ENCODE measurements around the gene ZNF443.

The ZNF443 gene

DNA sequence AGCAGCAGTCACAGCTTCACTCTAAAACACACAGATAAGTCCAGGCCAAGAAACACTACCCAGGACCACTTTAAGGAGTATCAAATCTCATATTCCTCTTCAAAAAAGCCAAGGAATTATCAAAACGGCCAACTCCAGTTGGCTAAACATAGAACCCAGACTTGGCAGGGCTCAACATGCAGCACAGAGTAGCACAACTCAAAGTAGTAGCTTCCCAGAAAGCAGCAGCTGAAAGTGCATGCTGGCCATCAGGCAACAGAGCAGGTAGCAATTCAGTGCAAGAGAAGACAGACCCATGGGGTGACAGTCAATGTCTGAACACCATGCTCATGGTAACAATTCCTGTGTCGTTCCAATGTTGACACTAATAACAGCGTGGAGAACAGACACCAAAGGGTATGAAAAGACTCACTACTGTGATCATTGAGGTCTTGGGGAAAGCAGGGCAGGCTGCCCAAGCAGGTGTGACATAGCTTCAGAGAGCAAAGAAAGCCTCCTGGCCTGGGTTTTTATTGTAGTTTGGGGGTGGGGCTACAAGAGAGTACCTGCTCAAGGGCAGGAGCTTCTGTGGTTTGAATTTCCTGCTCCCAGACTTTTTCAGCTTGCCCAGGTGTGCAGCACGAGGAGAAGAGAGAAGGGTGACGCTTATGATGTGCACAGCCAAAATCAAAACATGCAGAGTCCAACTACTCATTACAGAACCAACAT is 37.6 kb upstream of the ZNF443 start:
- TF ChIP-seq, protein P1, sequence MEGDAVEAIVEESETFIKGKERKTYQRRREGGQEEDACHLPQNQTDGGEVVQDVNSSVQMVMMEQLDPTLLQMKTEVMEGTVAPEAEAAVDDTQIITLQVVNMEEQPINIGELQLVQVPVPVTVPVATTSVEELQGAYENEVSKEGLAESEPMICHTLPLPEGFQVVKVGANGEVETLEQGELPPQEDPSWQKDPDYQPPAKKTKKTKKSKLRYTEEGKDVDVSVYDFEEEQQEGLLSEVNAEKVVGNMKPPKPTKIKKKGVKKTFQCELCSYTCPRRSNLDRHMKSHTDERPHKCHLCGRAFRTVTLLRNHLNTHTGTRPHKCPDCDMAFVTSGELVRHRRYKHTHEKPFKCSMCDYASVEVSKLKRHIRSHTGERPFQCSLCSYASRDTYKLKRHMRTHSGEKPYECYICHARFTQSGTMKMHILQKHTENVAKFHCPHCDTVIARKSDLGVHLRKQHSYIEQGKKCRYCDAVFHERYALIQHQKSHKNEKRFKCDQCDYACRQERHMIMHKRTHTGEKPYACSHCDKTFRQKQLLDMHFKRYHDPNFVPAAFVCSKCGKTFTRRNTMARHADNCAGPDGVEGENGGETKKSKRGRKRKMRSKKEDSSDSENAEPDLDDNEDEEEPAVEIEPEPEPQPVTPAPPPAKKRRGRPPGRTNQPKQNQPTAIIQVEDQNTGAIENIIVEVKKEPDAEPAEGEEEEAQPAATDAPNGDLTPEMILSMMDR (IDR thresholded peaks at IDR 0.05): no peak

DNA sequence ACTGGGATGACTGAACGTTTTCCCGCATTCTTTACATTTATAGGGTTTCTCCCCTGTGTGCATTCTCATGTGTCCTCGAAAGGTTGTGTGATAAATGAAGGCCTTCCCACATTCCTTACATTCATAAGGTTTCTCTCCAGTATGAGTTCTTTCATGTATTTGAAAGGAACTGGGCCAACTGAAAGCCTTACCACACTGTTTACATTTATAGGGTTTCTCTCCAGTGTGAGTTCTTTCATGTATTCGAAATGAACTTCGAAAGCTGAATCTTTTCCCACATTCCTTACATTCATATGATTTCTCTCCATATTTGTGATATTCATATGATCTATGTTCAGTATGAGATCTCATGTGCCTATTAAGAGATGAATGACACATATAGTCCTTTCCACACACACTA is 24.4 kb upstream of the ZNF443 start:
- TF ChIP-seq, protein P1 (IDR thresholded peaks at IDR 0.05): no peak

DNA sequence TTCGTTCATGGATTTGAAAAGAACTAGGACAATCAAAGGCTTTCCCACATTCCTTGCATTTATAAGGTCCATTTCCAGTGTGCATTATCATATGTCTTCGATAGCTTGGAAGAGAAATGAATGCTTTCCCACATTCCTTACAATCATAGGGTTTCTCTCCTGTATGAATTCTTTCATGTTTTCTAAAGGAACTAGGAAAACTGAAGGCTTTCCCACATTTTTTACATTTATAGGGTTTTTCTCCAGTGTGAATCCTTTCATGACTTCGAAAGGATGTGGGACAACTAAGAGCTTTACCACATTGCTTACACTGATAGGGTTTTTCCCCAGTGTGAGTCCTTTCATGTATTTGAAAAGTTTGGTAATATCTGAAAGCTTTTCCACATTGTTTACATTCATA is 23.9 kb upstream of the ZNF443 start:
- TF ChIP-seq, protein P1 (IDR thresholded peaks at IDR 0.05): no peak

DNA sequence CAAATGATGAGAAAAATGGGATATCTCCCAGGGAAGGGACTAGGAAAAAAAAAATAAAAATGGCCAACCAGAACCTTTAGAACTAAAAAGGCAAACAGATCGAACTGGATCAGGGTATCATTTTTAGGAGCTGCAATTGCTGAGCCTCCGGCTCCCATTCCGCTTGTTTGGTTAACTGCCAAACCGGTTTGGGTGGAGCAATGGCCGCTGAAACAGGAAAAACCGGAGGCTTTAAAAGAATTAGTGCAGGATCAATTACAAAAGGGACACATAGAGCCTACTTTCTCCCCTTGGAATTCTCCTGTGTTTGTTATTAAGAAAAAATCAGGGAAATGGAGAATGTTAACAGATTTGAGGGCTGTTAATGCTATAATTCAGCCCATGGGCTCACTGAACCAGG is 12.7 kb upstream of the ZNF443 start:
- TF ChIP-seq, protein P1 (IDR thresholded peaks at IDR 0.05): no peak

DNA sequence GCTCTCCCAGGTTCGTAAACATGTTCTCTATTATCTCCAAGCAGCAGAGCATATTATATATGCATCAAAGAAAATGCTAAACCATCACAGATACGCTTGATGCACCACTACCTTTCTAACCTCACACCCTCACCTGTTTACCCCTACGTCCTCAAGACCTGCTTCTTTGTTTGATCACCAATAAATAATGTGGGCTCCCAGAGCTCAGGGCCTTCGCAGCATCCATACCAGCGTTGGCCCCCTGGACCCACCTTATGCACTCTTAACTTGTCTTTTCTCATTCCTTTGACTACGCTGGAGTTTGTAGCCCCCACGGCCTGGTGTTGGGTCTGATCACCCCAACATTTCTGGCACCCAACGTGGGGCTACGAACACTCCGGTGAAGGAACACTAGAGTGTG is 10.0 kb upstream of the ZNF443 start:
- TF ChIP-seq, protein P1 (IDR thresholded peaks at IDR 0.05): no peak

DNA sequence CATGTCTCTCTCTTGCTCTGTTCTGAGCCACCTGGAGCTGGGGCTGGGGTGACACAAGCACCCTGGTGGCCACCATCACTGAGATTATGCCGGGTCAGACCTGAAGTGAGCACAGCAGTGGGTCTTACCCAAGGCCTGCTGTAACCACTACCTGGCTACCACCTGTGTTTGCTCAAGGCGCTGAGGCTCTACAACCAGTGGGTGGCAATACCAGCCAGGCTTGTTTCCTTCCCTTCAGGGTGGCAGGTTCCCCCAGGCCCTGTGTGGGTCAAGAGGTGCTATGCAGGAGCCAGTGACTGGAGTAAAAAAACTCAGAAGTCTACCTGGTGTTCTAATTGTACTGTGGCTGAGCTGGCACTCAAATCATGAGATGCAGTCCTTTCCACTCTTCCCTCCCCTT is 8.0 kb upstream of the ZNF443 start:
- TF ChIP-seq, protein P1 (IDR thresholded peaks at IDR 0.05): no peak

DNA sequence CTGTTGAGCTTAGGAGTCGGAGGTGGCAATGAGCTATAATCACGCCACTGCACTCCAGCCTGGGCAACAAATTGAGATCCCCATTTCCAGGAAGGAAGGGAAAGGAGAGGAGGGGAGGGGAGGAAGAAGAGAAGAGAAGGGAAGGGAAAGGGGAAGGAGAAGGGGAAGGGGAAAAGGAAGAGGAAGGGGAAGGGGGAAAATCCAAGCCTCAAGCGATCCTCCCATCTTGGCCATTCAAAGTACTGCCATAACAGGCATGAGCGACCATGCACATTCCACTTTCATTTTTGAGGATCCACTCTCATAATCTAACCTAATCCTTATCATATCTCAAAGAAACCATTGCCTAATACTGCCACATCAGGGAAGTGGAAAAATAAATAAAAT is 14.9 kb downstream of the ZNF443 start:
- TF ChIP-seq, protein P1 (IDR thresholded peaks at IDR 0.05): no peak
